ENCODE data around the gene SBNO2. TPM values are rescaled to one million over a fixed set of nuclear protein-coding genes. Genes with fewer than 3 reads are reported as not detected.

The SBNO2 gene
- total and polyA plus RNA-seq, 2 donors (not counting 3 experiments of a cell fraction or from before 2014, with no cell fraction given) = 31.4 to 65.7 TPM

- Histone ChIP-seq H3K36me3 (ENCODE audit: control insufficient read depth in 2 of 2, extremely low read depth in 1 of 2, insufficient read depth in 2 of 2, low read length in 2 of 2) (no peaks in the 10 kb centered on the region), H4K20me1 (replicated peaks; ENCODE audit: control insufficient read depth, extremely low read depth, insufficient read depth, low read length) (no peaks in the 10 kb centered on the region), H3K4me3 (replicated peaks in 1 of 3; ENCODE audit: insufficient read depth in 1 of 3, low read depth in 1 of 3, low read length in 3 of 3) (no peak overlapping the region), H3K9me3 (replicated peaks; ENCODE audit: control insufficient read depth, insufficient read depth, low read length) (no peaks in the 10 kb centered on the region), H3K9ac (replicated peaks; ENCODE audit: extremely low read depth, insufficient read depth, low read length) (no peak overlapping the region), H3K4me2 (ENCODE audit: insufficient read depth, low read length) (no peak overlapping the region), H3K9me1 (replicated peaks; ENCODE audit: control insufficient read depth, extremely low read depth, insufficient read depth, low read length) (no peaks in the 10 kb centered on the region), H3K4me1 (ENCODE audit: control insufficient read depth, extremely low read depth, insufficient read depth, low read length) (peaks cover 32% of the 10 kb centered on the region), H2AFZ (ENCODE audit: low read depth, low read length) (no peak overlapping the region), H3K27me3 (ENCODE audit: control insufficient read depth in 2 of 2, insufficient read depth in 2 of 2, low read length in 2 of 2) (no peaks in the 10 kb centered on the region), H3K79me2 (ENCODE audit: control insufficient read depth, insufficient read depth, low read length) (no peaks in the 10 kb centered on the region), H3K27ac (ENCODE audit: insufficient read depth, low read depth, low read length) (no peak overlapping the region)
- BruUV-seq (replicated peaks) = no TSS peak
- dilution Hi-C loops (cut with MboI; ENCODE audit: extremely low pct_ligation_motif_present, low sequenced_read_pairs) (no loop called here), intact Hi-C loops (cut with micrococcal nuclease) (loop anchor here (5.0 kb wide), 1 partner anchor 159 kb away; the partner anchor contains the start of genes RNU6-2 and TMEM259)
- no peak for DNase-seq (ENCODE audit: low read depth, low spot score)
- no peak for TF ChIP-seq MAX (IDR thresholded peaks at IDR 0.05; ENCODE audit: insufficient read depth, insufficient read length)
- no peak for TF ChIP-seq POLR2AphosphoS5 (IDR thresholded peaks at IDR 0.05; ENCODE audit: insufficient read depth, low read depth, low read length)
- FAIRE-seq = no peak
- POLR2A ChIA-PET = no interaction called here
- CTCF ChIA-PET = interaction anchor here (0.9 to 1.0 kb wide), 2 partner anchors 13 to 51 kb away, joined by 3 to 4 read pairs; no protein-coding TSS in a partner anchor
Measured at GRCh38 chr19:1181606-1182005, 7.5 kb upstream of the SBNO2 start.

DNA sequence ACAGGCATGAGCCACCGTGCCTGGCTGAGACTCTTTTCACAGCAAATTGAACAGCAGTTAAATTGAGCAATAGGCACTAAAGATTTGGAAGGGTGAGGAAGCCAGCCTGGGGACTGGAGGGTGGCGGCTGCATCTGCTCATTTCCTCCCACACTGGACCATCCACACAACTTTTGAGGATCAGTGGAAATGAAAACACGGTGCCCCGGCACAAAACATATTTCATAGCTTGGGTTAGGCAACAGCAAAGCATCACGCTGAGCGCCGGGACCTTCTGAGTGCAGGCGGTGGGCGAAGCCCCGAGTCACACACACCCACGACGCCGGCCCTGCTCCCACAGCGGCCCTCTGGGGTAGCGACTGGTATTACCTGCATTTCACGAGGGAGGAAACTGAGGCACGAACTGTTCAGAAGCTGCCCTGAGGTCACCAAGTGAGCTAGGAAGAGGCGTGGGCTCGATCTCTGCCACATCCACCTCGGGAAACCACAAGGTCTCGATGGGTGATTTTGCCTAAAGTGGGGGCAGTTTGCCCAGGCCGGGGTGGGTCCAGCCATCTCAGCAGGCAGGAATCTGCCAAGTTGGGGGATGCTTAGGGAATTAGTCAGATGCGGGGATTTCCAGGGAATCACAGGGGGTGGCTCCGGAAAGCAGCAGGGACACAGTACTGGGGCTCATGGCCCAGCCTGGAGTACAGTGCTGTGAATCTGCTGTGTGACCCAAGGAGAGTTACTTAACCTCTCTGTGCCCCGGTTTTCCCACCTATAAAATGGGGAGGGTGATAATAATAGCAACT lies 3.5 kb upstream of the SBNO2 start:
- Histone ChIP-seq H4K20me1 (replicated peaks; ENCODE audit: control insufficient read depth, extremely low read depth, insufficient read depth, low read length) (no peaks in the 10 kb centered on the region), H2AFZ (ENCODE audit: low read depth, low read length) (peak overlapping the region; percentile 8), H3K4me3 (replicated peaks in 1 of 3; ENCODE audit: insufficient read depth in 1 of 3, low read depth in 1 of 3, low read length in 3 of 3) (no peak overlapping the region), H3K79me2 (ENCODE audit: control insufficient read depth, insufficient read depth, low read length) (peaks cover 9% of the 10 kb centered on the region), H3K4me2 (ENCODE audit: insufficient read depth, low read length) (no peak overlapping the region), H3K9me3 (replicated peaks; ENCODE audit: control insufficient read depth, insufficient read depth, low read length) (no peaks in the 10 kb centered on the region), H3K9me1 (replicated peaks; ENCODE audit: control insufficient read depth, extremely low read depth, insufficient read depth, low read length) (no peaks in the 10 kb centered on the region), H3K9ac (replicated peaks; ENCODE audit: extremely low read depth, insufficient read depth, low read length) (peak overlapping the region; percentile 1), H3K4me1 (ENCODE audit: control insufficient read depth, extremely low read depth, insufficient read depth, low read length) (peaks cover 21% of the 10 kb centered on the region), H3K27me3 (ENCODE audit: control insufficient read depth in 2 of 2, insufficient read depth in 2 of 2, low read length in 2 of 2) (no peaks in the 10 kb centered on the region), H3K27ac (ENCODE audit: insufficient read depth, low read depth, low read length) (peak overlapping the region; percentile 9), H3K36me3 (ENCODE audit: control insufficient read depth in 2 of 2, extremely low read depth in 1 of 2, insufficient read depth in 2 of 2, low read length in 2 of 2) (no peaks in the 10 kb centered on the region)
- peak; percentile 92 for FAIRE-seq
- TF ChIP-seq GATA2 (IDR thresholded peaks at IDR 0.05; ENCODE audit: insufficient read depth, insufficient read length, low read depth, low read length) (no peak), FOS (IDR thresholded peaks at IDR 0.05; ENCODE audit: borderline replicate concordance, insufficient read depth, low read length) (peak; percentile 32), MAX (IDR thresholded peaks at IDR 0.05; ENCODE audit: insufficient read depth, insufficient read length) (no peak), POLR2AphosphoS5 (IDR thresholded peaks at IDR 0.05; ENCODE audit: insufficient read depth, low read depth, low read length) (peak; percentile 38), MYC (IDR thresholded peaks at IDR 0.05; ENCODE audit: low read depth, low read length) (no peak), JUN (IDR thresholded peaks at IDR 0.05; ENCODE audit: borderline replicate concordance, insufficient read depth, insufficient read length, low read depth) (peak; percentile 7), POLR2A (IDR thresholded peaks at IDR 0.05; ENCODE audit: low read depth, low read length) (no peak), EZH2 (IDR thresholded peaks at IDR 0.05; ENCODE audit: borderline replicate concordance, low read depth, low read length, severe bottlenecking) (no peak)
- TF ChIP-seq, protein P1, sequence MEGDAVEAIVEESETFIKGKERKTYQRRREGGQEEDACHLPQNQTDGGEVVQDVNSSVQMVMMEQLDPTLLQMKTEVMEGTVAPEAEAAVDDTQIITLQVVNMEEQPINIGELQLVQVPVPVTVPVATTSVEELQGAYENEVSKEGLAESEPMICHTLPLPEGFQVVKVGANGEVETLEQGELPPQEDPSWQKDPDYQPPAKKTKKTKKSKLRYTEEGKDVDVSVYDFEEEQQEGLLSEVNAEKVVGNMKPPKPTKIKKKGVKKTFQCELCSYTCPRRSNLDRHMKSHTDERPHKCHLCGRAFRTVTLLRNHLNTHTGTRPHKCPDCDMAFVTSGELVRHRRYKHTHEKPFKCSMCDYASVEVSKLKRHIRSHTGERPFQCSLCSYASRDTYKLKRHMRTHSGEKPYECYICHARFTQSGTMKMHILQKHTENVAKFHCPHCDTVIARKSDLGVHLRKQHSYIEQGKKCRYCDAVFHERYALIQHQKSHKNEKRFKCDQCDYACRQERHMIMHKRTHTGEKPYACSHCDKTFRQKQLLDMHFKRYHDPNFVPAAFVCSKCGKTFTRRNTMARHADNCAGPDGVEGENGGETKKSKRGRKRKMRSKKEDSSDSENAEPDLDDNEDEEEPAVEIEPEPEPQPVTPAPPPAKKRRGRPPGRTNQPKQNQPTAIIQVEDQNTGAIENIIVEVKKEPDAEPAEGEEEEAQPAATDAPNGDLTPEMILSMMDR (IDR thresholded peaks at IDR 0.05; ENCODE audit: extremely low read depth in 1 of 2, insufficient read depth in 1 of 2, low read depth in 1 of 2, low read length in 2 of 2) = no peak
- peak; percentile 63 for DNase-seq (ENCODE audit: low read depth, low spot score)
- BruUV-seq (replicated peaks) = no TSS peak
- CTCF ChIA-PET = interaction anchor here (0.6 to 1.3 kb wide), 4 partner anchors 12 to 122 kb away, joined by 3 to 6 read pairs (median 4); no protein-coding TSS in a partner anchor
- dilution Hi-C loops (cut with MboI; ENCODE audit: extremely low pct_ligation_motif_present, low sequenced_read_pairs) (no loop called here), intact Hi-C loops (cut with micrococcal nuclease) (no loop called here)
- POLR2A ChIA-PET = interaction anchor here (0.6 kb wide), 1 partner anchor 18 kb away, joined by 3 read pairs; no protein-coding TSS in a partner anchor

Measured in endothelial cell of umbilical vein (primary cell).